Activated T-cell treated with anti-CD3 and anti-CD28 coated beads for 4 hours (primary cell): ENCODE results near the gene OVOL1.

Experiments used
- DNase-seq: peaks from one replicate; pipeline ENCODE4 v3.0.0-alpha.2; 2020

OVOL1 gene

GRCh38 chr11:65778431-65778900 is 8.4 kb upstream of the OVOL1 start:
- DNase-seq = no peak

DNA sequence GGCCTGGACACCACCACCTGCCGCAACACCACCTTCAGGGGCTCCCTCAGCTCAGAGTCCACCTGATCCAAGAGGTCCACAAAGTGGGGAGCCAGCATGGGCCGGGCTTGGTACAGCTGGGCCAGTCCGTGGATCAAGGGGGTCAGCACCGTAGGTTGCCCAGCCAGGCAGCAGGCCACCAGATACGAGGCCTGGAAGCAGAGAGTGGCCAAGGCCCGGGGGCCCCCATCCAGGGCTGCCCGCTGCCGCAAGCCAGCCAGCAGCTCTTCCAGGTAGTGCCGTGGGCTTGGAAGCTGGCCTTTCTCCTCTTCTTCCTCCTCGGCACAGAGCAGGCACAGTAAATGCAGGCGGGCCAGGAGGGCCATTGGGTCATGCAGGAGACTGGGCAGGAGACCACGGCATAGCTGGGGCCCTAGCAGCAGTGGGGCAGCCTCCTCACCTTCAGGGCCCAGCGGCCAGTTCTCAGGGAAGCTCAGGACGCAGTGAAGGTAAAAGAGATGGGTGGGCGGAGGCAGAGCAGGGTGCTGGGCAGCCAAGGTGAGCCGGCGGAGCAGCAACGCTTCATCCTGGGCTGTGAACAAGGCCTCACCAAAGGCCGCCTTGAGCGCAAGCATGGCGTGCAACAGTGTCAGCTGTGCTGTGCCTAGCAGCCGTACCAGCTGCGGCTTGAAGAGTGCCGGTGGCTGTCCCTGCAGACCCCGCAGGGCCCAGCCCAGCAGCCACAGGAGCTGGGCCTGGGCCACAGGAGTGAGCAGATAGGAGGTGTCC is 7.8 kb upstream of the OVOL1 start:
- DNase-seq = no peak

- no peak for DNase-seq
Measured at GRCh38 chr11:65779669-65779918, 7.3 kb upstream of the OVOL1 start.

GRCh38 chr11:65779919-65780769 is 6.7 kb upstream of the OVOL1 start:
- peak; percentile 54 for DNase-seq

DNA sequence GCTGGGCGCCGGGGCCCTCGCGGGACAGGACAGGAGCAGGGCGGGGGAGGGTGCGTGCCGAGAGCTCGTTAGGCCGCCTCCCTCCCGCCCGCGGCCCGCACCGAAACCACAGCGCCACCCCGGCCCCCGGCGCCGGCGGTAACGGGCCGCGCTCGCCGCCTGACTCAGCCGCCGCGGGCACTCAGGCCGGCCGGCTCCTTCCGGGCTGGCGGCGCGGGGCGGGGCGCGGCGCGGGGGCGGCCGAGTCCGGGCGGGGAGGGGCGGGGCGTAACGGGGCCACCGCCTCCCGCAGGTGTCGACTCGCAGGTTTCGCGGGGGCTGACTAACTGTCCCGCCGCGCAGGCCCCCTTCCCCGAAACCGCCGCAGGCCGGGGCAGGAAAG is 6.1 kb upstream of the OVOL1 start, which contains the start of gene AP5B1:
Gene AP5B1 (minus strand): TSS at position 207 of the 382 bp plus-strand sequence. CDS start 385 bp downstream, outside the sequence.
- peak; percentile 66 for DNase-seq

GRCh38 chr11:65781152-65781961 is 5.5 kb upstream of the OVOL1 start:
- no peak for DNase-seq

DNA sequence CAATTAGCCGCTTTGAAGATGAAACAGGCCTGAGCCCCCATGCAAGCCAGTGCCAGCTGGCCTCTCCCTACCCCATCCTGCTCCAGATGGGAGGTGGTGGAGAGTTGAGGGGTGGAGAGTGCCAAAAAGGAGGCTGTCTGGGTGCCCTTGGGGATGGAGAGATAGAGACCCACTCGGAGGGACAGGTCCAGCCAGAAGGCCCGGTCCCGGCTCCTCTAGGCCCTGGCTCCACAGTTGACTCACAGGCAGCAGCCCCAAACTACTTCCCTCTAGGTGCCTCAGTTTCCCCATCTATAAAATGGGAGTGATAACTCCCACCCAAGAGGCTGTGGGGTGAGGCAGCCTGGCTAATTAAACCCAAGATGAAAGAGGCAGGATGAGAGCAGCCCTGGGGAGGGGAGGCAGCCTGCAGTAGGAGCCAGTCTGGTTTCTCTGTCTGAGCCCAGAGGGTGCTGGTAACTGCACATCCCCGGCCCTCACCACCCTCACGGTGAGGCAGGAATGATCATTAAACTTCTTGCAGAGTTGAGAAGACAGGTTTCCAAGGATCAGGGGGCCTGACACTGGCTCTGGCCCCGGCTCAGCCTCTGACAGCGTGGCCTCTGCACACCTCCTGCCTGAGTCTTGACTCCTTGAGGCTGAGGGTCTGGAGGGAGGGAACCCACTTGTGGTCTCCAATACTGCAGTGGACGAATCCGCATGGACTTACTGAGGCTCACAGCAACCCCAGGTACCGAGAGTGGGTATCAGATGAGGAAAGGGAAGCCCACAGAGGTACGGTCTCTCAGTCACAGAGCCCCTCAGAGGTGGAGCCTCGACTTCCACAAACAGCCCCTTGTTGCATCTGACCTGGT is 4.7 kb upstream of the OVOL1 start:
- DNase-seq = no peak

GRCh38 chr11:65782816-65783228 is 4.0 kb upstream of the OVOL1 start:
- DNase-seq = no peak

DNA sequence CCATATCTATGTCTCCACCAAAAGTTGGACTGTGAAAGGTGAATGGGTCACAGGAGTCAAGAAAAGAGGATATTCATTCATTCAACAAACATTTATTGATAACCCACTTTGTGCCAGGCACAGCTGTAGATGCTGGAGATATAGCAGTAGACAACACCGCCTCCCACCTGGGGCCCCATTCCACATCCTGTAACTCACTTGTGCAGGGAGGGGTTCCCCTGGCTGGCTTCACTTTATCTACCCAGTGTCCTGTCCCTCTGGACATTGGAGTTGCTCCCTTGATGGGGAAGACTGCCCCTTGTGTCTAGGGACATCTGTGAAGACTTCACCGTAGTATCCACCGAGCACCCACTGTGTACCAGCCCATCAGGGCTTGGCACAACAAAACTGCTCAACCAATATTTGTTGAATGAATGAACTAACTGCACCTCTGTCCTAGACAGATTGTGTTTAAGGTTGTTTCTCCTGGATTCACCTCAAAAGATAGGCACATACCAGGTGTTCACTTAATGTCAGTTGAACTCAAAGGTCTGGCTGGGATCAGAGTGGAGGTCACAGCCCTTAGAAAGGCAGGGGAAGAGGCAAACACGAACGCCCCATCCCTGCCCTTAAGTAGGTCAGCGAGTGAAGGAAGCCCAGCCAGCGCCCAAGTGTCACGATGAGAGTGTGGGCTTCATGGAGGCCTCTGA is 1.4 kb upstream of the OVOL1 start:
- no peak for DNase-seq

DNA sequence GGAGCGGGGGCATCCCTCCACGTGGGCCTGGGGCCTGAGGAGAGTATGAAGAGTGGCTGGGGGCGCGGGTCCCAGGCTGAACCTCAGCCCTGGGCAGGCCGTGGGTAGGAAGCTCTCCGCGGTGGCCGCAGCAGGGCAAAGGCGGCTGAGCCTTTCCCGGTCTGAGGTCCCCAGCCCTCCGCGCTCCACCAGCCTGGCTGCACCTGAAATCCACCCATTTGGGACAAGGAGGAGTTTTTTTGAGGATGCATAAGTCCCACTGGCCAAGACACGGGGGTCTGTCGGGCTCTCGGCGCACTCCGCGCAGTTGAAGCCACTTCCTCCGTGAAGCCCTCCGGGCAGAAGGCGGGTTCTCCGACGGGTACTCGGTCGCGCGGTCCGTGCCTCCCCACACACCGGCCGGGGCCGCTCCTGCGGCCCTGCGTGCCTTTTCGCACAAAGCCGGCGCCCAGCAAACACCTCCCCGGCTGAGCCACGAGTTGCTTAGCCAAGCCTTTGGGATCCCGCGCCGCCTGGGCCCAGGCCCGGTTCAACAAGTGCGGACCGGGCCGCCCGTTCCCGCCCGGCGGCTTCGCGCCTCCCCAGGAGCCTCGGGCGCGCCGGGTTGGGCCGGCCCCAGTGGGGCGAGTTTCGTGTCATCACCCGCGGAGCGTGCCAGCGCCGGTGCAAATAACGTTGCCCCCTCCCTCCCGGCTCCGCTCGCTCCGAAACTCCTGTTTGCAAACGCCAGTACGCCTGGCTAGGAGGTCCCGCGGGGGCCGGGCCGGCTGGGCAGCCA is 666 bp upstream of the OVOL1 start:
- no peak for DNase-seq

DNA sequence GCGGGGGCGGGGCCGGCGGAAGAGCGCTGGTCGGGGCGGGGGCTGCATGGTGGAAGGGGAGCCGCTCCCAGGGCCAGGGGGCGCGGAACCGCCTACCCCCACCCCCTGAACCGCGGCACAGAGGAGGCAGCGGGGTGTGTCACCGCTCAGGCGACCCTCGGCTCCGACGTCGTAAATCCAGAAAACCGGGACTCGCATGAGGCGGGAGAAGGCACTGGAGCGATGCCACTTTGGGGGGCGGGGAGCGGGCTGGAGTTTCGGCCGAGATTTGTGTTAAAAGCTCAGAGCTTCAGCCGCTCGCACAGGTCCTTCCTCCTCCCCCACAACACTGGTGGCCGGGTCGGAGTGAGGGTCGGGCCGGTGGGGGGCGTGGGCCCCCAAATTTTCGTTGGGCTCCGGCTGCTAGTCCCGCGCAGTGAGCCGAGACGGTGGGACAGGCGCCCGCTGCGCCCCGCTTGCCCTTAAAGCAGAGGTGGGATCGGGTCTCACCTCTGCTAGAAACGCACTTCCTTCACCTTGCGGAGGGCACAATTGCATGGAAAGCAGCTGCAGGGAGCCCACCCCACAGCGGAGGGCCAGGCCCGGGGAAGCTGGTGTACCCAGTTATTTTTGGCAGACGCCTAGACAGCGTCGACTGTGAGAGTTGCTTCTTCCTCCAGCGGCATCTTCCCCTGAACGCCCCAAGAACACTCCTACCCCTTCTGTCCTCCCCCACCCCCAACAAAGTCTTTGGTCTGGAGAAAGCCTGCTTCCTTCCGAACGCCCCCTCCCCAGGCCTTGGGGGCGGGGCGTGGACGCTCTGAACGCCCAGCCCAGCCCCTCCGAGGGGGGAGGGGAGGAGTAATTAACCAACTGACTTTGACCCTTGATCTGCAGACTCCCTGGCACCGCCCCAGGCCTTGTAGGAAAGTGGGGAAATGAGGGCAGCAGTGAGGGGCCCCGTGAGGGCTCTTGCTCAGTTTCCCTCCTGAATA is 1.1 kb downstream of the OVOL1 start:
- DNase-seq = no peak

- DNase-seq = no peak
Measured at GRCh38 chr11:65788821-65789220, 2.0 kb downstream of the OVOL1 start.

DNA sequence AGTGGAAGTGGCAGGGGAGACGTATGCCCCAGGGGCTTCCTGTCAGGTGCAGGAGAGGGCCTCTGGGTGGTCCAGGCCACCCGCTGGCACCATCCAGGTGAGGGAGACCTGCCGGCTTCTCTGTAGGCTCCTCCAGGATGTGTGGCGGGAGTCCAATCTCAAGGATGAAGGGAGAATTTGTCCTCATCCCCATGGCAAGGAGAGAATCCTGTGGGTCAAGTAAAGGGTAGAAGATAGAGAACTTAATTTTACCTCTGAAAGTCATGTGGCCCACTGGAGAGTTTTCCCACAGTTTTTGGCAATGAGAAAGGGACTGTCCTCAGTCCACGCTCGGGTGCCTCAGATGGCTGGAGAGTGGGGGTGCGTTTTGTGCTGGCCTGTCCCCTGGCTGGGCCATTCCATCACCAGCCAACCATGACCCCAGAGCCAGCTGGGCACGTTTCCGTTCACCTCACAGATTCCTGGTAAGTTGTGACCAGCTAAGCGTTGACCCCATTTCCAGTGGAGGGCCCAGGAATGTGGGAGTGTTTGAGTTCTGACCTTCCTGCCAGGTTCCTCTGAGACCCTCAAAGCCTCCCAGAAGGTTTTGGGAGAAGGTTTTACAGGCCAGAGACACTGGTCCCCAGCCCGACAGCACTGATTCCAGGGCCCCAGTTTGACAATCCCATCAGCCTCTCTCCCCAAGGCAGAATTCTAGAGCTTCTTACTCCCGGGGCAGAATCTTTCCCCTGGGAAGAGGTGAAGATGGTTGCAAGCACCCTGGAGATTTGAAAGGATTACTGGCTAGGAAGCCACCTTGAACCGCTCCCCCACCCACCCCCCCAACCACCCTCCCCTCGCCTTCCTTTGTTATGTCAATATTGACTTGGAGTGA is 2.6 kb downstream of the OVOL1 start:
- no peak for DNase-seq

- no peak for DNase-seq
Measured at GRCh38 chr11:65790104-65790901, 3.4 kb downstream of the OVOL1 start.

DNA sequence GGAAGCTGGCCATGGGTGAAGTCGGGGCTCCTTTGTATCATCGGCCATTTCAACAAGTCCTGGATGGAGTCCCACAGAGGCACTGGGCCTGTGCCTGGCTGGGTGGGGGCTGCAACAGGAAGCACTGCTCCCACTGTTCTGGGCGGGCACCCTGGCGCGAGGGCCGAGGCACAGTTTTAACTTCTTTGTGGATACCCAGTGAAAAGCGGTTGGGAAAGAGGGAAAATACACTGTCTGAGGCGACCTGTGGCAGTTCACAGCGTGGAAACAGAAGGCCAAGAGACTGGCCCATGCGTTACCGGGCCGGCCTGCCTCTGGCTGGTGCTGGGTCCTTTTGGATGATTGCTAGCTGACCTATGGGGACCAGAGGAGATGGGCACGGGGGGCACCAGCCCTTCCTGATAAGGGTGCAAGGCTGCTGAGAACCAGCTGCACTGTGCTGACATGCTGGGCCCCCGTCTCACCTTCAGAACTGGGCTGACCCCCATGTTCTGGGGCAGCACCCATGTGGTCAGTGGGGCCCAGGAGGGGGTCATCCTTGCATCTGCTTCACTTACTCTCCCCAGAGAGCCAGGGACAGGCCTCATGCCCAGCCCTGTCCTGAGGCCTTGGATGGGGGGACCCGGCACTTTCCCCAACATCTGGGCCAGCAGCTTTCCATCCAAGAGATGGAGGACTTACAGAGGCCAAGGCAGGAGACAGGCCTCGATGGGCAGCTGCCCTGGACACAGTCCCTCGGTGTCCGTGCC is 4.2 kb downstream of the OVOL1 start:
- no peak for DNase-seq

GRCh38 chr11:65791719-65792213 is 4.9 kb downstream of the OVOL1 start:
- no peak for DNase-seq

GRCh38 chr11:65792456-65792855 is 5.6 kb downstream of the OVOL1 start:
- DNase-seq = no peak
